ENCODE data around the gene NRBP1. TPM values are rescaled to one million over a fixed set of nuclear protein-coding genes. Genes with fewer than 3 reads are reported as not detected.

The NRBP1 gene
- total and polyA plus RNA-seq, 2 of the 8 experiments (the other 6 are each of a cell fraction or from before 2014, with no cell fraction given) = 115 to 145 TPM

GRCh38 chr2:27445155-27445554 is 16.7 kb downstream of the NRBP1 start:
- FAIRE-seq (no peak), DNase-seq (ENCODE audit: low read depth in 1 of 2, low spot score in 2 of 2) (no peak)
- Histone ChIP-seq H3K23ac (ENCODE audit: insufficient read length) (no peak overlapping the region), H3K4me3 (ENCODE audit: extremely low read depth in 1 of 4, insufficient read depth in 2 of 4, low read depth in 3 of 4, low read length in 4 of 4) (no peak overlapping the region), H3K14ac (ENCODE audit: insufficient read length) (no peak overlapping the region), H4K20me1 (replicated peaks in 1 of 2; ENCODE audit: control insufficient read depth in 1 of 2, insufficient read depth in 2 of 2, low read length in 2 of 2) (no peaks in the 10 kb centered on the region), H3K36me3 (ENCODE audit: control insufficient read depth in 2 of 4, insufficient read depth in 4 of 4, low read length in 3 of 4) (peaks cover 8 to 27% (median 13%) of the 10 kb centered on the region in 4 experiments; a peak in 7 of 8 replicates), H3K4me1 (replicated peaks in 1 of 4; ENCODE audit: control insufficient read depth in 3 of 4, insufficient read depth in 4 of 4, low read length in 3 of 4) (peaks cover 0 to 14% (median 8%) of the 10 kb centered on the region in 4 experiments; a peak in 5 of 7 replicates), H2BK5ac (ENCODE audit: low read depth, low read length) (no peak overlapping the region), H2BK15ac (ENCODE audit: low read length) (no peak overlapping the region), H2AK5ac (ENCODE audit: low read depth, low read length) (no peak overlapping the region), H3K23me2 (ENCODE audit: low read depth, low read length) (peaks cover 8% of the 10 kb centered on the region), H3K79me2 (ENCODE audit: control insufficient read depth in 1 of 2, insufficient read depth in 2 of 2, low read length in 2 of 2) (no peaks in the 10 kb centered on the region), H3K18ac (ENCODE audit: extremely low read depth, low read length) (no peak overlapping the region), H4K91ac (replicated peaks; ENCODE audit: insufficient read length, low read length) (no peak overlapping the region), H3K56ac (replicated peaks; ENCODE audit: insufficient read length, low read depth, low read length) (no peak overlapping the region), H2AFZ (ENCODE audit: low read length) (no peak overlapping the region), H3K4ac (replicated peaks; ENCODE audit: insufficient read length, low read depth, low read length) (no peak overlapping the region), H4K8ac (ENCODE audit: extremely low read depth, insufficient read depth, low read length) (peak overlapping the region; percentile 9; the same call in 1 of the 2 replicates), H3K4me2 (ENCODE audit: insufficient read depth in 1 of 2, low read depth in 2 of 2, low read length in 2 of 2) (no peak overlapping the region), H3K27ac (ENCODE audit: low read depth, low read length) (no peak overlapping the region), H2BK120ac (replicated peaks; ENCODE audit: low read depth, low read length) (no peak overlapping the region), H2BK20ac (ENCODE audit: low read length) (no peak overlapping the region), H4K5ac (ENCODE audit: insufficient read length, low read depth, low read length) (no peak overlapping the region), H2BK12ac (ENCODE audit: low read depth, low read length) (no peak overlapping the region), H3K9ac (replicated peaks in 1 of 4; ENCODE audit: extremely low read depth in 1 of 4, low read depth in 3 of 4, low read length in 3 of 4) (no peak overlapping the region), H3K27me3 (replicated peaks in 1 of 4; ENCODE audit: control insufficient read depth in 3 of 4, extremely low read depth in 1 of 4, insufficient read depth in 3 of 4, low read length in 3 of 4) (no peaks in the 10 kb centered on the region), H3K79me1 (ENCODE audit: low read depth, low read length) (no peaks in the 10 kb centered on the region; the same call in 1 of the 2 replicates), H3K9me3 (ENCODE audit: insufficient read depth in 2 of 2, low read depth in 1 of 2, low read length in 1 of 2) (no peaks in the 10 kb centered on the region)
- POLR2A ChIA-PET (ENCODE audit: partially characterized antibody) = interaction anchor here (0.6 to 1.5 kb wide), 6 partner anchors 10 to 224 kb away, joined by 3 to 10 read pairs (median 4); partner anchors contain the start of genes GTF3C2, NRBP1 and PPM1G
- CTCF ChIA-PET (ENCODE audit: partially characterized antibody) = interaction anchor here (1.0 kb wide), 1 partner anchor 239 kb away, joined by 4 read pairs; no protein-coding TSS in a partner anchor
- WGBS, 2 experiments (ENCODE audit: extremely low coverage in 1 of 2, insufficient coverage in 1 of 2, insufficient read length in 1 of 2, insufficient replicate concordance in 2 of 2, low coverage in 1 of 2, low lambda C conversion rate in 2 of 2, missing lambda C conversion rate in 1 of 2) = 91% methylated on average over 8 of the region's 8 CpGs; no CpG with 5 or more reads in 1 of the 2 experiments
- TF ChIP-seq SIN3A (conservative IDR thresholded peaks at IDR 0.05 in 1 of 2, IDR thresholded peaks at IDR 0.05 in 1 of 2; ENCODE audit: low read depth in 1 of 2, low read length in 2 of 2) (no peak), POLR2A (IDR thresholded peaks at IDR 0.05; ENCODE audit: control extremely low read depth in 1 of 2, low read depth in 2 of 2, low read length in 2 of 2) (no peak), MAX (IDR thresholded peaks at IDR 0.05) (no peak), PHF8 (conservative IDR thresholded peaks at IDR 0.05; ENCODE audit: low read depth, low read length) (no peak), CBX5 (IDR thresholded peaks at IDR 0.05; ENCODE audit: low read depth, low read length) (no peak), ZNF274 (IDR thresholded peaks at IDR 0.05; ENCODE audit: borderline replicate concordance, extremely low read depth, low read length) (no peak), HDAC6 (IDR thresholded peaks at IDR 0.05; ENCODE audit: low read depth, low read length) (no peak), E2F6 (IDR thresholded peaks at IDR 0.05) (no peak)

All from H1 (cell line).